ENCODE data around the gene HIVEP3. TPM values are rescaled to one million over a fixed set of nuclear protein-coding genes. Genes with fewer than 3 reads are reported as not detected.

The HIVEP3 gene
- total RNA-seq, 1 donor from 2014 or later, result 11.6 TPM

GRCh38 chr1:41800311-41800829 lies 118.4 kb downstream of the HIVEP3 start:
- Histone ChIP-seq H3K9me3 (no peaks in the 10 kb centered on the region), H3K4me1 (peaks cover 46% of the 10 kb centered on the region), H3K27me3 (ENCODE audit: low read depth) (no peaks in the 10 kb centered on the region), H3K4me3 (no peak overlapping the region), H3K36me3 (no peaks in the 10 kb centered on the region), H3K27ac (no peak overlapping the region)
- ATAC-seq, result peak; percentile 56 to 58
- TF ChIP-seq CTCF (IDR thresholded peaks at IDR 0.05), result no peak
- intact Hi-C loops (cut with DNase I), result no loop called here
- peak; percentile 66 for DNase-seq

DNA sequence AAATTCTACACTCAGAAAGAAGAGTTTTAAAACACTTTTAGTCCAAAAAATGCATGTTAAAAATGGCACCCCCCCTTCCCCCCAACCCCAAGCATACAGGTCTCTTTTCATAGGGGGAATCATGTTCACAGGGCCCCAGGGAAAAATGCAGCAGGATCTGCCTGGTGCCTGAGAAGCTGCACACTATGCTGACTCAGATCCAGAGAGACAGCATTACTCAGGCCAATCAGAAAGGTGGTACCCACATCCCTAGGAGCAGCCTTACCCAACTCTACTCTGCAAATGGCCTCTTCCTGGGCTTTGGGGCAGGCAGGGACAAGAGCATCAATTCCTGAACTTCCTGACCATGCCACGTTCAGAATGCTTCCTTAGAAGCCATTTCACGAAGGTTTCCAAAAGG lies 119.0 kb downstream of the HIVEP3 start:
- ATAC-seq, result no peak
- Histone ChIP-seq H3K36me3 (no peaks in the 10 kb centered on the region), H3K27ac (no peak overlapping the region), H3K4me1 (peaks cover 46% of the 10 kb centered on the region), H3K4me3 (no peak overlapping the region), H3K27me3 (ENCODE audit: low read depth) (no peaks in the 10 kb centered on the region), H3K9me3 (no peaks in the 10 kb centered on the region)
- no peak for TF ChIP-seq CTCF (IDR thresholded peaks at IDR 0.05)
- DNase-seq, result no peak
- intact Hi-C loops (cut with DNase I), result no loop called here

DNA sequence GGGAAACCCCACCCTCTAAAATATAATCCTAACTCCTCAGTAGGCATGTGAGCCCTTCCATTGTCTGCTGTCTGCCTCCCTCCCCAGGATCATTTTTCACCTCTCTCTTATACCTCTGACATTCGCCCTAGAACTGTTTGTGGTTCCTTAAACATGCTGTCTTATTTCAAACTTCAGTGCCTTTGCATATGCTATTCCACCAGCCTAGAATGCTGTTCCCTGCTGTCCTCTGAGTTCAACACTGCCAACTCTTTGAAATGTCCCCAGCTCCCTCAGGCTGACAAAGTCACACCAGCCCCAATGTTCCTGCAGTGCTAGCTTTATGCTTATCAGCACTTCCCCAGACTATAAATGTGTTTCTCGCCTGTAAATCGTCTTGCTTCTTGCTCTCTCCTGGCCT lies 119.5 kb downstream of the HIVEP3 start:
- Histone ChIP-seq H3K36me3 (no peaks in the 10 kb centered on the region), H3K27me3 (ENCODE audit: low read depth) (no peaks in the 10 kb centered on the region), H3K4me3 (no peak overlapping the region), H3K27ac (no peak overlapping the region), H3K9me3 (no peaks in the 10 kb centered on the region), H3K4me1 (peaks cover 45% of the 10 kb centered on the region)
- no peak for DNase-seq
- ATAC-seq, result no peak
- no peak for TF ChIP-seq CTCF (IDR thresholded peaks at IDR 0.05)
- intact Hi-C loops (cut with DNase I), result no loop called here

DNA sequence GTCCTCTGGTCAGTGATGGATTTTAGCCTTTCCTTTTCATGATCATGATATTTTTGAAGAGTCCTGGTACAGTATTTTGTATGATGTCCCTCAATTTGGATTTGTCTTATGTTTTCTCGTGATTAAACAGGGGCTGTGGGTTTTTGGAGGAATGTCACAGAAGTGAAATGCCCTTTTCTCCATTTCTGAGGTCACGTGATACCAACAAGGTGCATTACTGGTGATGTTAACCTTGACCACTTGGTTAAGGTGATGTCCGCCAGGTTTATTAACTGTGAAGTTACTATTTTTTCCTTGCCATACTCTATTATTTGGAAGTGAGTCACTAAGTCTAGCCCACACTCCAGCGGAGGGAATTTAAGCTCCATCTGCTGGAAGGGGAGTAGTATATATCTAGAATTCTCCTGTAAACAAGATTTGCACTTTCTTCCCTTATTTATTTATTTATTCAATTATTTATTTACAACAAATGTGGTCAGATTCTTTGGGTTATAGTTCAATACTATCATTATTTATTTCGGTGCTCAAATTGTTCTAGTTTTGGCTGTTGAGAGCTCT lies 123.4 kb downstream of the HIVEP3 start:
- no peaks in the 10 kb centered on the region for H3K36me3 ChIP-seq
- H3K27me3 ChIP-seq (ENCODE audit: low read depth), result no peaks in the 10 kb centered on the region
- no peak for ATAC-seq
- H3K4me1 ChIP-seq, result peaks cover 13% of the 10 kb centered on the region
- intact Hi-C loops (cut with DNase I), result no loop called here
- H3K9me3 ChIP-seq, result no peaks in the 10 kb centered on the region
- TF ChIP-seq CTCF (IDR thresholded peaks at IDR 0.05), result no peak
- no peak for DNase-seq
- no peak overlapping the region for H3K4me3 ChIP-seq
- no peak overlapping the region for H3K27ac ChIP-seq

DNA sequence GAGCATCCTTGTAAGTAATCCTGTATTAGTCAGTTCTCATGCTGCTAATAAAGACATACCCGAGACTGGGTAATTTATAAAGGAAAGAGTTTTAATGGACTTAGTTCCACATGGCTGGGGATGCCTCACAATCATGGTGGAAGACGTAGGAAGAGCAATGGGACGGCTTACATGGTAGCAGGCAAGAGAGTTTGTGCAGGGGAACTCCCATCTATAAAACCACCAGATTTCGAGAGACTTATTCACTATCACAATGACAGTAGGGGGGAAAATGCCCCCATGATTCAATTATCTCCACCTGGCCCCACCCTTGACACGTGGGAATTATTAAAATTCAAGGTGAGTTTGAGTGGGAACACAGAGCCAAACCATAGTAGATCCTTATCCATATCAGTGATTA lies 124.7 kb downstream of the HIVEP3 start:
- DNase-seq, result no peak
- Histone ChIP-seq H3K4me1 (peaks cover under 1% of the 10 kb centered on the region), H3K9me3 (no peaks in the 10 kb centered on the region), H3K27me3 (ENCODE audit: low read depth) (no peaks in the 10 kb centered on the region), H3K4me3 (no peak overlapping the region), H3K36me3 (no peaks in the 10 kb centered on the region), H3K27ac (no peak overlapping the region)
- no peak for TF ChIP-seq CTCF (IDR thresholded peaks at IDR 0.05)
- intact Hi-C loops (cut with DNase I), result no loop called here
- ATAC-seq, result no peak

DNA sequence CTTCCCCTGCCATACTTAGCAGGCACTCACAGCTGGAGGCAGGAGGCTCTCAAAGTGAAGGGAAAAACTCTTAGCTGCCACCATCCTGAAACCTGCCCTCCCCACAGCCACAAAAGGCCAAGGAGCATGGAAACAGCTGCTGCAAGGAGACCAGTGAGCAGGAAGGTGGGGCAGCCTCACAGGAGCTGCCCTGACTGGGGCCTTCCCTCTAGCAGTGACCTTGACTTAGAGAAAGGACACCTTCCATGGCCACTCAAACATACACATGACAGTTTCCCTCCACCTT lies 126.3 kb downstream of the HIVEP3 start:
- no peak overlapping the region for H3K27ac ChIP-seq
- H3K36me3 ChIP-seq, result no peaks in the 10 kb centered on the region
- intact Hi-C loops (cut with DNase I), result no loop called here
- no peak for TF ChIP-seq CTCF (IDR thresholded peaks at IDR 0.05)
- H3K9me3 ChIP-seq, result no peaks in the 10 kb centered on the region
- H3K4me1 ChIP-seq, result no peaks in the 10 kb centered on the region
- DNase-seq, result no peak
- H3K4me3 ChIP-seq, result no peak overlapping the region
- ATAC-seq, result no peak
- H3K27me3 ChIP-seq (ENCODE audit: low read depth), result no peaks in the 10 kb centered on the region
